Measurements from ENCODE around the gene TMEM183A.

- TF ChIP-seq CTCF (IDR thresholded peaks at IDR 0.05) (no peak), POLR2A (IDR thresholded peaks at IDR 0.05) (no peak)
These were observed 26.7 kb downstream of the TMEM183A start for GRCh38 chr1:203033917-203034316.
